ENCODE results near the gene HIRA. TPM values are rescaled to one million over a fixed set of nuclear protein-coding genes. Genes with fewer than 3 reads are reported as not detected.

The HIRA gene
- total and polyA plus RNA-seq, 9 of the 15 experiments (the other 6 are each of a cell fraction or from before 2014, with no cell fraction given) = 0.96 to 132 (median 58.4) TPM

- TF ChIP-seq RFX7 (CRISPR knock-in tag; IDR thresholded peaks at IDR 0.05) = no peak; the same call in 1 of the 2 replicates
- TF ChIP-seq RBM14 (IDR thresholded peaks at IDR 0.05; ENCODE audit: borderline replicate concordance, insufficient read depth, low read depth, low read length) = no peak
- TF ChIP-seq ZBTB8A (IDR thresholded peaks at IDR 0.05; ENCODE audit: partially characterized antibody) = no peak
- TF ChIP-seq KDM2B (CRISPR knock-in tag; IDR thresholded peaks at IDR 0.05) = peak; percentile 48; the same call in 1 of the 2 replicates
- TF ChIP-seq ELF1 (tag; IDR thresholded peaks at IDR 0.05) = no peak
- TF ChIP-seq SP2 (IDR thresholded peaks at IDR 0.05; ENCODE audit: extremely low read depth, low read depth, low read length, poor library complexity, severe bottlenecking) = peak; percentile 8
- TF ChIP-seq ZKSCAN1 (IDR thresholded peaks at IDR 0.05; ENCODE audit: low read depth, low read length) = 0 out of 2 replicates have a peak, but pooled peaks have one; percentile 0
- no peak for TF ChIP-seq RBM17 (IDR thresholded peaks at IDR 0.05; ENCODE audit: borderline replicate concordance, low read depth, low read length)
- TF ChIP-seq L3MBTL2 (IDR thresholded peaks at IDR 0.05) = peak; percentile 94
- TF ChIP-seq HNRNPK (IDR thresholded peaks at IDR 0.05; ENCODE audit: low read depth, low read length, poor library complexity, severe bottlenecking) = no peak
- no peak for TF ChIP-seq MITF (IDR thresholded peaks at IDR 0.05)
- TF ChIP-seq SUPT5H (IDR thresholded peaks at IDR 0.05) = no peak
- TF ChIP-seq ZNF609 (CRISPR knock-in tag; IDR thresholded peaks at IDR 0.05; ENCODE audit: borderline replicate concordance) = no peak
- TF ChIP-seq EZH2 (IDR thresholded peaks at IDR 0.05; ENCODE audit: borderline replicate concordance, low read depth, low read length) = peak; percentile 95; the same call in 1 of the 2 replicates
- no peak for TF ChIP-seq ZNF3 (CRISPR knock-in tag; IDR thresholded peaks at IDR 0.05)
- TF ChIP-seq MXI1 (IDR thresholded peaks at IDR 0.05; ENCODE audit: low read depth, low read length) = no peak
- no peak for TF ChIP-seq ZBTB9 (CRISPR knock-in tag; IDR thresholded peaks at IDR 0.05)
- no peak for TF ChIP-seq CHD1 (IDR thresholded peaks at IDR 0.05; ENCODE audit: low read length)
- peak; percentile 67; the same call in 1 of the 2 replicates for TF ChIP-seq ZBTB2 (IDR thresholded peaks at IDR 0.05)
Measured at GRCh38 chr22:19290400-19291217, 140.9 kb downstream of the HIRA start (continued).
